ENCODE measurements around the gene GABRG3.

The GABRG3 gene

GRCh38 chr15:27530994-27531393 lies 560.0 kb downstream of the GABRG3 start:
- TF ChIP-seq CTCF (IDR thresholded peaks at IDR 0.05; ENCODE audit: insufficient read depth, low read depth, low read length, missing control alignments), result no peak
- DNase-seq (ENCODE audit: low read depth), result no peak
- H3K4me3 ChIP-seq (ENCODE audit: low read depth, low read length), result no peak overlapping the region

GRCh38 chr15:27532358-27532757 lies 561.4 kb downstream of the GABRG3 start:
- no peak for DNase-seq (ENCODE audit: low read depth)
- no peak overlapping the region for H3K4me3 ChIP-seq (ENCODE audit: low read depth, low read length)
- no peak for TF ChIP-seq CTCF (IDR thresholded peaks at IDR 0.05; ENCODE audit: insufficient read depth, low read depth, low read length, missing control alignments)

GRCh38 chr15:27535445-27536129 lies 564.6 kb downstream of the GABRG3 start:
- no peak for TF ChIP-seq CTCF (IDR thresholded peaks at IDR 0.05; ENCODE audit: insufficient read depth, low read depth, low read length, missing control alignments)
- DNase-seq (ENCODE audit: low read depth), result no peak
- no peak overlapping the region for H3K4me3 ChIP-seq (ENCODE audit: low read depth, low read length)

GRCh38 chr15:27538325-27538724 lies 567.3 kb downstream of the GABRG3 start:
- TF ChIP-seq CTCF (IDR thresholded peaks at IDR 0.05; ENCODE audit: insufficient read depth, low read depth, low read length, missing control alignments), result no peak
- H3K4me3 ChIP-seq (ENCODE audit: low read depth, low read length), result no peak overlapping the region
- no peak for DNase-seq (ENCODE audit: low read depth)

GRCh38 chr15:27541581-27541980 lies 570.6 kb downstream of the GABRG3 start:
- no peak for TF ChIP-seq CTCF (IDR thresholded peaks at IDR 0.05; ENCODE audit: insufficient read depth, low read depth, low read length, missing control alignments)
- H3K4me3 ChIP-seq (ENCODE audit: low read depth, low read length), result no peak overlapping the region
- no peak for DNase-seq (ENCODE audit: low read depth)

GRCh38 chr15:27545494-27546255 lies 574.7 kb downstream of the GABRG3 start:
- TF ChIP-seq CTCF (IDR thresholded peaks at IDR 0.05; ENCODE audit: insufficient read depth, low read depth, low read length, missing control alignments), result no peak
- DNase-seq (ENCODE audit: low read depth), result no peak
- no peak overlapping the region for H3K4me3 ChIP-seq (ENCODE audit: low read depth, low read length)

All from GM12865 (cell line).